GM21825 (cell line): Measurements from ENCODE around the gene SRCIN1.
"Not testable (repeated sequence)": the region's sequence is repeated elsewhere in the genome, so short reads cannot be mapped to it uniquely, and the experiment has no call there.

Experiments
- ATAC-seq: cut with Tn5 transposase; IDR thresholded peaks from one replicate; pipeline ENCODE4 v1.9.1; 2021; ENCODE audit warnings: mild to moderate bottlenecking, moderate library complexity; ENCODE audit not compliant: unreplicated experiment

Gene SRCIN1

GRCh38 chr17:38549285-38549684, 56.5 kb downstream of the SRCIN1 start:
- no peak for ATAC-seq

- no peak for ATAC-seq
Observed at GRCh38 chr17:38547444-38547843, 58.3 kb downstream of the SRCIN1 start.

- no peak for ATAC-seq
Observed at GRCh38 chr17:38546396-38546795, 59.4 kb downstream of the SRCIN1 start.

- ATAC-seq, result no peak
Observed at GRCh38 chr17:38545531-38546225, 60.1 kb downstream of the SRCIN1 start.

- no peak for ATAC-seq
Observed at GRCh38 chr17:38544839-38545209, 60.9 kb downstream of the SRCIN1 start.

- no peak for ATAC-seq
Observed at GRCh38 chr17:38544175-38544838, 61.4 kb downstream of the SRCIN1 start.

- no peak for ATAC-seq
Observed at GRCh38 chr17:38543403-38544174, 62.2 kb downstream of the SRCIN1 start.

GRCh38 chr17:38542286-38542685, 63.5 kb downstream of the SRCIN1 start:
- ATAC-seq, result no peak

GRCh38 chr17:38541281-38541680, 64.5 kb downstream of the SRCIN1 start:
- ATAC-seq, result no peak

GRCh38 chr17:38540514-38541045, 65.2 kb downstream of the SRCIN1 start:
- ATAC-seq, result no peak

- no peak for ATAC-seq
Observed at GRCh38 chr17:38539386-38539785, 66.4 kb downstream of the SRCIN1 start.

- ATAC-seq, result no peak
Observed at GRCh38 chr17:38538906-38539305, 66.8 kb downstream of the SRCIN1 start.

- no peak for ATAC-seq
Observed at GRCh38 chr17:38536661-38537060, 69.1 kb downstream of the SRCIN1 start.

GRCh38 chr17:38535886-38536285, 69.9 kb downstream of the SRCIN1 start:
- ATAC-seq, result no peak

GRCh38 chr17:38534498-38534885, 71.3 kb downstream of the SRCIN1 start:
- no peak for ATAC-seq

GRCh38 chr17:38533866-38534497, 71.8 kb downstream of the SRCIN1 start:
- no peak for ATAC-seq

GRCh38 chr17:38533241-38533640, 72.5 kb downstream of the SRCIN1 start:
- ATAC-seq, result no peak

- ATAC-seq, result no peak
Observed at GRCh38 chr17:38532451-38532850, 73.3 kb downstream of the SRCIN1 start.

GRCh38 chr17:38531761-38532160, 74.0 kb downstream of the SRCIN1 start:
- ATAC-seq, result not testable (repeated sequence)

GRCh38 chr17:38530856-38531255, 74.9 kb downstream of the SRCIN1 start:
- ATAC-seq, result not testable (repeated sequence)

GRCh38 chr17:38528141-38528540, 77.6 kb downstream of the SRCIN1 start:
- ATAC-seq, result not testable (repeated sequence)
